ENCODE results near the gene ATP9A.

Gene ATP9A

DNA sequence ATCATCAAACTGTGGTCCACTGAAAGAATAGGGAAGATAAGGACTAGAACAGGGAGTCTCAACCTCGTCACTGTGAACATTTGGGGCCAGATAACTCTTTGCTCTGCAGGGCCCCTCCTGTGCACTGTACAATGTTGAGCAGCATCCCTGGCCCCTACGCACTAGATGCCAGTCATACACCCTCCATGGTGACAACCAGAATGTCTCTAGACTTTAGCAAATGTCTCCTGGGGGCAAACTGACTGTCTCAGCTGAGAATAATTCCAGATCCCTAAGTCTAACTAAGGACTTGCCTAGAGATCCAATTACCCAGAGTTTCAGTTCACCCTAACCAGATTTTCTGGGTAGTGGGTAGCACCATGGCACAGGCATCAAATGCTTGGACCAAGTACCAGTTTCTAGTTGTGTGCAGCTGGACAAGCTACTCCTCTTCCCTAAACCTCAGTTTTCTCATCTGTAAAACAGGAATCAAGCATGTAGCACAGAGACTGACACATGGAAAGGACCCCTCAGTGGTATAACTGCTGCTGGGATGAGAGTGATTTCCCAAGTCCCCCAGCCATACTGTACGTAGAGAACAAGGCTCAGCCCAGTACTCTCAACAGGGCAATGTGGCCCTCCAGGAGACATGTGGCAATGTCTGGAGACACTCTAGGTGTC is 138.7 kb downstream of the ATP9A start:
- DNase-seq: no peak
- intact Hi-C loops (cut with DNase I): no loop called here

DNA sequence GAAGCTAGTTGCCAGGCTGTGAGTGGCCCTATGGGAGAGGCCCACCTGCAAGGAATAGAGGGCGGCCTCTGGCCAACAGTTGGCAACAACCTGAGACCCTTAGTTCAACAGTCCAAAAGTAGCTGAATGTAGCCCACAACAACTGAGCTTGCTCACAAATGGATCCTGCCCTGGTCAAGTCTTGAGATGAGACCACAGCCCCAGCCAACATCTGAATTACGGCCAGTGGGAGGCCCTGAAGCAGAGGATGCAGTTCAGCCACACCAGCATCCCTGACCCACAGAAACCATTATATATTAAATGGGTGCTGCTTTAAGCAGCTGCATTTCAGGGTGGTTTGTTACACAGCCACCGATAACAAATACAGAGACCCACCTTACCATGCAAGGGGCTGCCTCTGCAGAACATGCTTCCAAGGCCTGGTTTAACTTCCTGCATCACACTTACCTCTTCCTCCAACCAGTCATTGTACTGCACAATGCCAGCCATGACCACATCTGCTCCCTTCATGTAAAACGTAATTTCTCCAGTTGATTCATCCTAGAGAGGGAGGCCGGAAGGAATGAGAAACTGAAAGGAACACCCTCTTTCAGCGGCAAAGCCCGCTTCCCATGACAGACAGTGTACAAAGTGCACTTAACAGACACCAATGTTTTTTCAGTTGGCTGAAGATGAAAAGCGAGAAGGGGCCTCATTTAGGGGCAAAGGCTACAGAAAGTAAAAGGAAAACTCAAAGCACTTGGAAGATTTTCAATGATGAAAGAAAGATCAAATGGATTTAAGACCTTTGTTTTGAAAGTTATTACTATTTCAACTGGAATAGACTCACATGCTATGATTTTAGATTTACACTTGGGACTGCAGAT is 139.4 kb downstream of the ATP9A start:
- DNase-seq: no peak
- intact Hi-C loops (cut with DNase I): no loop called here

DNA sequence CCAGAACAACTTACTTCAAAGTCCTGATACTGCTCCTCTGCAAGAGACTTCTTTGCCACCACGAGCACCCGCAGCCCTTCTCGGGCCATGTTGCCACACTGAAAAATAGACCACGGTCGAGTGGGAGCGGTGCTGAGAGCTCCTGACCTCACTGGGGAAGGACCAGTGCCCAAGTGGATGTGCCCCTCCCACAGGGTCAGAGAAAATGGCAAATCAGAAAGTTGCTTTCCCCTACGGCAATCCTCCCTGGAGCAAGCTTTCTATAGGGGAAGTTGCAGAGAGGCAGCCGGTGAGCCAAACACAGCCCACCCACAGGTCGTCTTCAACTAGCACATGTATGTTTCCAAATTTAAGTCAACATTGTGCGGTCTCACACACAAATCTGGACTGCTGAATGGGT is 140.6 kb downstream of the ATP9A start:
- DNase-seq: no peak
- intact Hi-C loops (cut with DNase I): no loop called here

- DNase-seq: no peak
- intact Hi-C loops (cut with DNase I): no loop called here
These were observed 143.1 kb downstream of the ATP9A start for GRCh38 chr20:51625105-51625504.

DNA sequence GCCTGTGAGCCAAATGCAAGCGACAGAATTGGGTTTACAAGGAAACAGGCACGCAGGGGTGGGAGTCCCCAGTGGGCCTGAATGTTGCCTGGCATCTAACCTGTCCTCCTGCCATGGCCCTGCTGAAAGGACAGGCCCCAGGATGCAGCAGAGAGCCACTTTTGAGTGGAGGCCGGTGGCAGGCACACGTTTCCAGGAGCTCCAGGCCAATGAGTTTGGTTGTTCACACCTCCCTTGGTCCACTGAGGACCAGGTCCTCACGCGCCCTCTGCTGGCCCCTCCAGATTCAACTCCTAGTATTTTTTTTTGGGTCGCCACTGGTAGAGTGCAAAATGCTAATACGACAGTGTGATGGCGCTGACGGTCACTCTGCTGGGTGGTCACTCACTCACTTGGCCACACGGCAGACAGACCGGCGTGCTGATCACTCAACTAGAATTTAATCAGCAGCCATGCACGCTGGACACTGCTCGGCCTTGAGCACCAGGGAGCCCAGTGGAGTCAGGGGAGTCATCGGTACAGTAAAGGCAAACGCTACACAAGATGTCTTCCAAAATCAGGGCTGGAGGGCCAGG is 143.9 kb downstream of the ATP9A start:
- peak in 40 of 42 donors; percentile 17 to 81 (median 57) for DNase-seq
- intact Hi-C loops (cut with DNase I): no loop called here

DNA sequence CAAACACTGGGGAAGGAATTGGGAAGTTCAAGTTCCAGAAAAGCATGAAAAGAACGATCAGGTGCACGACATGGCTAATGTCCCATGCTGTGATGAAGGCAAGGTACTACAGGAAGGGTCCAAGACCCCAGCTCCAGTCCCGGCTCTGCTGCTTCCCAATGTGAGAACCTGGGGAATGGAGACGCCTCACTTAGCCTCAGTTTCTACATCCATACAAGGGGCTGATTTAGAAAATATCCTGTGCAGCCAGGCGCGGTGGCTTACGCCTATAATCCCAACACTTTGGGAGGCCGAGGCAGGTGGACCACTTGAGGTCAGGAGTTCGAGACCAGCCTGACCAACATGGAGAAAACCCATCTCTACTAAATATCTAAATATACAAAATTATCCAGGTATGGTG is 144.9 kb downstream of the ATP9A start:
- intact Hi-C loops (cut with DNase I): no loop called here
- DNase-seq: no peak

GRCh38 chr20:51622004-51622874 is 146.0 kb downstream of the ATP9A start:
- intact Hi-C loops (cut with DNase I): no loop called here

DNA sequence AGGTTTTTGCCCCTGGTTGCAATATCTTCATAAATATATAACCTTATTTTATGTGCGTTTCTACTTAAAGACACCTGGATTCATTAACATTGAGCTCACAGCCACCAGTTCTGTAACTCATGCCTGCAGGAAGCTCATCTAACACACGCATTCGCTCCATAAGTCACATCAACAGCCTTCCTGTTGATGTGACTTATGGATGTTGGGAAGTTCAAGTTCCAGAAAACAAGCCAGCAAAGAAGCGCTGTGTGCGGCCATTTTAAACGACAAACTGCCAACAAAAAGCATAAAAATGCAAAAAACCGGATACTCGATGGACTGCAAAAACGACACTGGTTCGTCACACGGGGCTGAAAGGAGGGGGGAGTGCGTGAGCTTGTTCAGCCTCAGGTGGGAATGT is 147.8 kb downstream of the ATP9A start:
- no peak for DNase-seq
- intact Hi-C loops (cut with DNase I): no loop called here

More at GRCh38 chr20:51622004-51622874, 146.0 kb downstream of the ATP9A start:
- no peak for DNase-seq

- no peak for DNase-seq
- intact Hi-C loops (cut with DNase I): no loop called here
These were observed 152.1 kb downstream of the ATP9A start for GRCh38 chr20:51616060-51616459.

DNA sequence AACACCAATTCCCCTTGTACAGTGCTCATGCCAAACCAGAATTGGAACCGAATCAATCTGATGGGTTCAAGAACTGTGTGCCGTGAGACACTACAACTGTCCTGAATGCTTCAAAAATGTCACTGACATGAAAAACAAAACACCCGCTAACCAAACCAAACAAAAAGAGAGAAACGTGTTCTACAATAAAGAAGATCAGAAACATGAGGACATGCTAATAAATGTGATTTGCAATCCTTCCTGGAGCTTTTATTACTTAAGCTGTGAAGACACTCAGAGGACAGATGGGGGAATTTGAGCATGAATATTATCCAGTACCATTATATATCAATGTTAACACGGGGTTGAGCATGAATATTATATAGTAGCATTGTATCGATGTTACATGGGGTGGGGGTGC is 153.5 kb downstream of the ATP9A start:
- intact Hi-C loops (cut with DNase I): no loop called here
- no peak for DNase-seq

- intact Hi-C loops (cut with DNase I): no loop called here
- no peak for DNase-seq
These were observed 154.6 kb downstream of the ATP9A start for GRCh38 chr20:51613580-51613979.

GRCh38 chr20:51612896-51613295 is 155.3 kb downstream of the ATP9A start:
- DNase-seq: no peak
- intact Hi-C loops (cut with DNase I): no loop called here

DNA sequence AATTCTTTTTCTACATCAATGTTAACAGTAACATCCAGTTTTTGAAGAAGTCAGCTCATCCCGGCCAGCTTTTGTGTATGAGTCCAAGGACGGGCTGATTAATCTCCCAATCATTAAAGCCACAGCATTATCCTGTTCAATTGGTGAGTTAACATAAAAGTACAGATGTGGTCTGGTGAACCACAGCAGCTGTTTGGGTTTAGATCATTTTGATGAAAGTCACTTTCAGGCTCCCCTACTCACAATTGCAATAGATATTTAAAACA is 156.6 kb downstream of the ATP9A start:
- DNase-seq: no peak
- intact Hi-C loops (cut with DNase I): no loop called here

DNA sequence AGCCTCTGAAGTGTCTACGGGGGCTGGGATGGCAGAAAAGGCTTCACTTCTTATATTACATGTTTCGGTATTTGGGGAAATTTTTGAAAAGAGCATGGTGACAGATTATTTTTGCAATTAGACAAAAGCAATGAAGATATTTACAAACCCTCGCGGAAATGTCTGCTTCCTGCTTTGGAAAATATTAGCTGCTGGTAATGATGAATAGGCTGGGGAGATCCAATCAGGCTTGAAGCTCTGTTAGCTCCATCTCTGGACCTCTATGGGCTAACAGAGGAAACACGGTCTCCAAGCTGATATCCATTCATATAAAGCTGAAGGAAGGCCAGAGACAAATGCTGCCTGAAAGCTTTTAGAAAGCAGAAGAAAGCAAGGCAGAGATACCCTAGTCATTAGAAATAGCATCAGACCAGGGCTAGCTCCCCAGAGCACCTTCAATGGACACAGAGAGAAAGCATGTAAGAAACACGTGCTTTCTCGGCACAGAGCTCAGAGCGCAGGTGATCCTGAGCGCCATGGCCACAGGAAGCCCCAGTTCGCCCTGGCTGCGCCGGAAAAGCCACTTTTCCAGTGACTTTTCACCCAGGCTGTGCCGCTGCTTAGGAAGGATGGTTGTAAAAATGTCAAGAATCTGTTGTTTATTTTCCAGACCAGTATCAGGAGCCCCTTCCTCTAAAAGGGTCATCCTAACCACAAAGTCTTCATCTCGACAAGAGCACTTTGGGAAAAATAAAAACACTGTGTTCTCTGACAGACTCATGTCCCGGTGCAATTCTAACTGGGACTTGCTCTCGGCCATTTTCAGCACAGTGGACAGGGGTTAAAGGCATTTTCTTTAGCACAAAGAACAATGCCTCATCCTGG is 157.2 kb downstream of the ATP9A start:
- intact Hi-C loops (cut with DNase I): no loop called here
- DNase-seq: no peak

GRCh38 chr20:51610111-51610510 is 158.1 kb downstream of the ATP9A start:
- DNase-seq: peak in 33 of 42 donors; percentile 7 to 80 (median 52)
- intact Hi-C loops (cut with DNase I): no loop called here

DNA sequence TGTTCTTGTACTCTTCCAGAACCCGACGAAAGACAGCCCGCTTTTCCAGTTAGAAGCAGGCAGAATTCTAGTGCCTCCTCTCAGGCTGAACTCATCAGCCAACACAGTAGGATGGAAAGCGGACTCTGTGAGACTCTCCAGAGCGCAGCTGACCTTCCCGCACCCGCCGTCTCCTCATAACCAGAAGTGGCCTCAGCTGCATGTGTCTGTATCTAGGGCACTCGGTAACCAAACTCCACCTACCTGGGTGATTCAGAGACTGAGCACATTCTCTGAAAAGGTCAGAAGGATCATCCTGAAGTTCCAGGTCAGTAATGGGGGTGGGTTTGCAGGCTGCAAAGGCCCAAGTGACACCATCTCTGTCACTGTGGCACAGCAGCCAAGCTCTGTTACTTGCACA is 158.9 kb downstream of the ATP9A start:
- no peak for DNase-seq
- intact Hi-C loops (cut with DNase I): no loop called here

DNA sequence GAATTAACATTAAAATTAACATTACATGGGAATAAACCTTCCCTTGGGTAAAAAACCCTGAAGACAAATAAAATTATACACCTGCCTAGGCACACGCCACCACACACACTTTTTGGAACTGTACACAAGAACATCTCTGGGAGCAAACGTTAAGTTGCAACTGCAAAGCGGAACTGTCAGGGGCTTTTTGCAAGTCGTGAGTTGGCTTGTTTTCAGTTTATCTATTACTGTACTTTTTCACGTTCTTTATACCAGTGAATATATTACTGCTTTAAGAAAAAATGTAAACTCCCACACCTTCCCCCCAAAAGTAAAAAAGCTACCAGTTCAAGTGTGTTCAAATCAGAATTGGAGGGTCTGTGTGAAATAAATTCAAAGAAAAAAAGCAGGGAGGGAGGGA is 160.1 kb downstream of the ATP9A start:
- intact Hi-C loops (cut with DNase I): no loop called here
- DNase-seq: no peak

- no peak for DNase-seq
- intact Hi-C loops (cut with DNase I): no loop called here
These were observed 161.0 kb downstream of the ATP9A start for GRCh38 chr20:51607170-51607569.

DNA sequence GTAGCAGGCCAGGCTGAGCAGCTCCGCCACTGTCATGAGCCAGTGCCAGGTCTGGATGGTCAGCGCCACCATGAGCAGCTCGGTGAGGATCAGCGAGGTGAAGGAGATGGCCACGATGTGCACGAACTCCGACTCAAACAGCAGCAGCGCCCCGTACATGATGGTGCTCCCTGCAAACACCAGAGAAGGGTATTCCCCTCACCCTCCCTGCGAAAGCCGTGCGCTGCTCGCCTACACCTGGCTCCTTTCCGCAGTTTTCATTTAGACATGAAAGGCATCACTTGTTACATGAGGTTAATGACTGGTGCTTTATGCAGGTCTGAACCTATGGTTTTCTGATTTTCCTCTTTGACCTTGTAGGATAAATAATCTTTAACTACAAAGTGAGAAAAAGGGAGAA is 163.3 kb downstream of the ATP9A start:
- intact Hi-C loops (cut with DNase I): no loop called here
- peak in 16 of 42 donors; percentile 18 to 60 (median 38) for DNase-seq
